A549 treated with AZD9567 at 1 μM for 4 hours (cell line): Measurements from ENCODE around the gene C16orf78. TPM values are rescaled to one million over a fixed set of nuclear protein-coding genes. Genes with fewer than 3 reads are reported as not detected.

Experiments
- total RNA-seq: library from RNA; stranded (reverse); fragments of 200-300 nt; extraction: Qiagen RNA extraction; gene quantifications from 5 replicates; pipeline ENCODE4 v1.2.3, GENCODE V29; 2022; ENCODE audit not compliant: insufficient read depth

Gene C16orf78, protein sequence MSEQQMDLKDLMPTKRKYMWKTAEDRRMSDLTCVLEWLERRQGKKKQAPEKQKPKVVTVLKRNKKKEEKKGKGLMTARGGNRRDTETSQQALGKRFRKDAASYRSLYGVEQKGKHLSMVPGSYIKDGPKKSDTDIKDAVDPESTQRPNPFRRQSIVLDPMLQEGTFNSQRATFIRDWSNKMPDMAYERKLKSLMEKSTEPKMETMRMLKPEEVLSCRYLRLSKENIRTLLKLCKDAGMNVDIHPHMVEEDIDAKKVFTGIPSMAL
- total RNA-seq, result not detected in 5 replicates

GRCh38 chr16:49373504-49373903 lies at the start of gene C16orf78:
TSS of gene C16orf78 (plus strand) at chr16:49373804. CDS start at chr16:49373940, 136 bp downstream.

Other genes starting within 250 kb of the C16orf78 start
- gene CBLN1, start 92.0 kb upstream of the C16orf78 start, total RNA-seq, result 0.13 to 0.24 TPM (median 0.16 TPM) in 3 of 5 replicates, not detected in the others